ENCODE data around the gene RMI1. TPM values are rescaled to one million over a fixed set of nuclear protein-coding genes. Genes with fewer than 3 reads are reported as not detected.

The RMI1 gene
- total RNA-seq, 1 donor from 2014 or later: 2.9 TPM

- Histone ChIP-seq H3K4me3 (no peak overlapping the region), H3K27me3 (no peaks in the 10 kb centered on the region), H3K4me1 (no peaks in the 10 kb centered on the region), H3K9me3 (no peaks in the 10 kb centered on the region), H3K27ac (no peak overlapping the region), H3K36me3 (peaks cover 0 to 3% of the 10 kb centered on the region in 2 donors)
- intact Hi-C loops (cut with DNase I): no loop called here
- TF ChIP-seq POLR2A (IDR thresholded peaks at IDR 0.05): no peak
- TF ChIP-seq POLR2AphosphoS5 (IDR thresholded peaks at IDR 0.05; ENCODE audit: insufficient read depth in 1 of 2, low read depth in 1 of 2): no peak
- TF ChIP-seq CTCF (IDR thresholded peaks at IDR 0.05): no peak
- no peak for DNase-seq (ENCODE audit: extremely low spot score in 2 of 2)
Observed at GRCh38 chr9:84002344-84002743, 21.7 kb downstream of the RMI1 start.

- TF ChIP-seq POLR2A (IDR thresholded peaks at IDR 0.05): no peak
- no peak for TF ChIP-seq CTCF (IDR thresholded peaks at IDR 0.05)
- TF ChIP-seq POLR2AphosphoS5 (IDR thresholded peaks at IDR 0.05; ENCODE audit: insufficient read depth in 1 of 2, low read depth in 1 of 2): no peak
- intact Hi-C loops (cut with DNase I): no loop called here
- DNase-seq (ENCODE audit: extremely low spot score in 2 of 2): no peak
- Histone ChIP-seq H3K9me3 (no peaks in the 10 kb centered on the region), H3K27ac (no peak overlapping the region), H3K4me1 (no peaks in the 10 kb centered on the region), H3K36me3 (peaks cover 0 to 3% of the 10 kb centered on the region in 2 donors), H3K4me3 (no peak overlapping the region), H3K27me3 (no peaks in the 10 kb centered on the region)
Observed at GRCh38 chr9:84003246-84003645, 22.6 kb downstream of the RMI1 start.

GRCh38 chr9:84007662-84008061 is 27.1 kb downstream of the RMI1 start:
- no peaks in the 10 kb centered on the region for H3K27me3 ChIP-seq
- intact Hi-C loops (cut with DNase I): no loop called here
- no peaks in the 10 kb centered on the region for H3K36me3 ChIP-seq
- no peak for DNase-seq (ENCODE audit: extremely low spot score in 2 of 2)
- no peak for TF ChIP-seq POLR2A (IDR thresholded peaks at IDR 0.05)
- TF ChIP-seq POLR2AphosphoS5 (IDR thresholded peaks at IDR 0.05; ENCODE audit: insufficient read depth in 1 of 2, low read depth in 1 of 2): no peak
- no peak overlapping the region for H3K27ac ChIP-seq
- no peak overlapping the region for H3K4me3 ChIP-seq
- H3K4me1 ChIP-seq: no peaks in the 10 kb centered on the region
- H3K9me3 ChIP-seq: no peaks in the 10 kb centered on the region

GRCh38 chr9:84024041-84024575 is 43.5 kb downstream of the RMI1 start:
- Histone ChIP-seq H3K4me1 (no peaks in the 10 kb centered on the region), H3K4me3 (no peak overlapping the region)
- TF ChIP-seq POLR2AphosphoS5 (IDR thresholded peaks at IDR 0.05; ENCODE audit: insufficient read depth in 1 of 2, low read depth in 1 of 2): no peak
- no peak for TF ChIP-seq CTCF (IDR thresholded peaks at IDR 0.05)
- TF ChIP-seq POLR2A (IDR thresholded peaks at IDR 0.05): no peak

GRCh38 chr9:84027201-84027600 is 46.6 kb downstream of the RMI1 start:
- TF ChIP-seq POLR2AphosphoS5 (IDR thresholded peaks at IDR 0.05; ENCODE audit: insufficient read depth in 1 of 2, low read depth in 1 of 2) (no peak), CTCF (IDR thresholded peaks at IDR 0.05) (no peak), POLR2A (IDR thresholded peaks at IDR 0.05) (no peak)
- H3K27ac ChIP-seq: no peak overlapping the region
- intact Hi-C loops (cut with DNase I): no loop called here
- H3K9me3 ChIP-seq: no peaks in the 10 kb centered on the region
- H3K4me1 ChIP-seq: no peaks in the 10 kb centered on the region
- no peaks in the 10 kb centered on the region for H3K27me3 ChIP-seq
- no peak for DNase-seq (ENCODE audit: extremely low spot score in 2 of 2)
- no peak overlapping the region for H3K4me3 ChIP-seq
- H3K36me3 ChIP-seq: no peaks in the 10 kb centered on the region

More at GRCh38 chr9:84024041-84024575, 43.5 kb downstream of the RMI1 start:
- intact Hi-C loops (cut with DNase I): no loop called here
- DNase-seq (ENCODE audit: extremely low spot score in 2 of 2): no peak
- Histone ChIP-seq H3K36me3 (no peaks in the 10 kb centered on the region), H3K27ac (no peak overlapping the region), H3K27me3 (no peaks in the 10 kb centered on the region), H3K9me3 (no peaks in the 10 kb centered on the region)
